PFSK-1 (cell line): ENCODE results near the gene PSTK.

Experiments used
- FOXP2 ChIP-seq: optimal IDR thresholded peaks from 2 replicates; pipeline ENCODE3; 2011; ENCODE audit warnings: borderline replicate concordance, control low read depth, inconsistent platforms; ENCODE audit not compliant: insufficient read depth; ENCODE audit errors: extremely low read length, extremely low read depth
- POLR2AphosphoS5 ChIP-seq: IDR thresholded peaks from 2 replicates; pipeline ENCODE4 v1.6.1; 2012; ENCODE audit warnings: low read depth, mild to moderate bottlenecking, control low read depth, low read length, moderate library complexity
- REST ChIP-seq, 2 experiments: IDR thresholded peaks; 2 replicates each; pipeline versions ENCODE4 v1.6.1 to v1.8.0; 2011 to 2012; ENCODE audit warnings: low read depth in 2 of 2, low read length in 2 of 2, control low read depth in 1 of 2, inconsistent platforms in 1 of 2, mild to moderate bottlenecking in 1 of 2, moderate library complexity in 1 of 2; ENCODE audit not compliant: insufficient read depth in 1 of 2
- SIN3A ChIP-seq: IDR thresholded peaks from 2 replicates; pipeline ENCODE4 v1.6.1; 2012; ENCODE audit warnings: mild to moderate bottlenecking, low read length, moderate library complexity, borderline replicate concordance; ENCODE audit not compliant: insufficient read depth
- TAF1 ChIP-seq: IDR thresholded peaks from 2 replicates; pipeline ENCODE4 v1.6.1; 2012; ENCODE audit warnings: low read length, control low read depth, borderline replicate concordance; ENCODE audit not compliant: insufficient read depth

PSTK gene

GRCh38 chr10:122949296-122949695 lies 30.9 kb upstream of the PSTK start:
- no peak for TF ChIP-seq SIN3A

- TF ChIP-seq TAF1 (peak; percentile 67; the same call in 1 of the 2 replicates), FOXP2 (no peak), SIN3A (peak; percentile 60; the same call in 1 of the 2 replicates), POLR2AphosphoS5 (peak; percentile 76), REST (IDR thresholded peaks at IDR 0.05; ENCODE audit: insufficient read depth in 1 of 2, low read depth in 2 of 2, low read length in 2 of 2) (peak in 1 of 2 experiments; percentile 60; a peak in 2 of 4 replicates)
Measured at GRCh38 chr10:122953902-122954730, 26.1 kb upstream of the PSTK start, which contains the start of gene C10orf88. Gene C10orf88 (minus strand): TSS chr10:122954227. CDS start chr10:122954178, 49 bp downstream.

- TF ChIP-seq POLR2AphosphoS5 (no peak), SIN3A (no peak), REST (IDR thresholded peaks at IDR 0.05; ENCODE audit: insufficient read depth in 1 of 2, low read depth in 2 of 2, low read length in 2 of 2) (no peak), TAF1 (no peak), FOXP2 (no peak)
Measured at GRCh38 chr10:122954731-122955050, 25.5 kb upstream of the PSTK start.

GRCh38 chr10:122955892-122956291 lies 24.3 kb upstream of the PSTK start:
- TF ChIP-seq FOXP2 (no peak), SIN3A (no peak), TAF1 (no peak), REST (IDR thresholded peaks at IDR 0.05; ENCODE audit: insufficient read depth in 1 of 2, low read depth in 2 of 2, low read length in 2 of 2) (no peak), POLR2AphosphoS5 (no peak)

GRCh38 chr10:122957474-122957873 lies 22.7 kb upstream of the PSTK start:
- TF ChIP-seq FOXP2 (no peak), REST (IDR thresholded peaks at IDR 0.05; ENCODE audit: insufficient read depth in 1 of 2, low read depth in 2 of 2, low read length in 2 of 2) (no peak), TAF1 (no peak), POLR2AphosphoS5 (no peak), SIN3A (no peak)
